Motor neuron (in vitro differentiated cells): Measurements from ENCODE around the gene KDM4C. TPM values are rescaled to one million over a fixed set of nuclear protein-coding genes. Genes with fewer than 3 reads are reported as not detected.

ENCODE experiments used
- ATAC-seq, 8 experiments: fragments of 200-7000 bp; cut with Tn5 transposase; replicated peaks in 6 of 8; 2 replicates each; pipeline ENCODE4 v1.8.0; 2021; ENCODE audit warnings: mild to moderate bottlenecking in 8 of 8, moderate library complexity in 8 of 8
- H3K27ac ChIP-seq, 2 donors: fragments of 250-450 bp; sonication (Bioruptor Pico); 2 replicates each; pipeline ENCODE4 v1.9.0; 2021; ENCODE audit warnings: antibody characterized with exemption in 2 of 2, mild to moderate bottlenecking in 2 of 2, moderate library complexity in 1 of 2
- H3K4me1 ChIP-seq, 2 donors: fragments of 250-450 bp; sonication (Bioruptor Pico); replicated peaks in 1 of 2; 2 replicates each; pipeline ENCODE4 v1.6.1; 2021; ENCODE audit warnings: antibody characterized with exemption in 2 of 2, mild to moderate bottlenecking in 2 of 2, moderate library complexity in 1 of 2
- H3K4me3 ChIP-seq, 5 donors: fragments of 250-450 bp; sonication (Bioruptor Pico); 2 replicates each; pipeline ENCODE4 v1.9.0; 2021; ENCODE audit warnings: antibody characterized with exemption in 5 of 5, mild to moderate bottlenecking in 5 of 5, moderate library complexity in 4 of 5
- WGBS, 10 experiments: fragments of 450-650 bp; shearing (Covaris generic); methylation state at CpG; one replicate each; pipeline ENCODE4 v1.0.0; 2022; 5-methylcytosine and 5-hydroxymethylcytosine counted together
- in situ Hi-C, 9 experiments: fragments of 400-800 bp; cut with MboI; loops; one replicate each; pipeline ENCODE4 v1.15.0; 2021; ENCODE audit warnings: low sequenced_read_pairs in 9 of 9, low pct_unique_long_range_greater_than_20kb in 2 of 9; ENCODE audit not compliant: unreplicated experiment in 9 of 9
- total RNA-seq, 8 experiments: library from RNA; unstranded; fragments of 300-600 nt; gene quantifications; 2 replicates each; pipeline versions ENCODE4 v1.2.3 to v1.2.4, GENCODE V29; 2022

KDM4C gene
- total RNA-seq, 8 experiments from 2014 or later: 11.4 to 61.4 (median 25.6) TPM

DNA sequence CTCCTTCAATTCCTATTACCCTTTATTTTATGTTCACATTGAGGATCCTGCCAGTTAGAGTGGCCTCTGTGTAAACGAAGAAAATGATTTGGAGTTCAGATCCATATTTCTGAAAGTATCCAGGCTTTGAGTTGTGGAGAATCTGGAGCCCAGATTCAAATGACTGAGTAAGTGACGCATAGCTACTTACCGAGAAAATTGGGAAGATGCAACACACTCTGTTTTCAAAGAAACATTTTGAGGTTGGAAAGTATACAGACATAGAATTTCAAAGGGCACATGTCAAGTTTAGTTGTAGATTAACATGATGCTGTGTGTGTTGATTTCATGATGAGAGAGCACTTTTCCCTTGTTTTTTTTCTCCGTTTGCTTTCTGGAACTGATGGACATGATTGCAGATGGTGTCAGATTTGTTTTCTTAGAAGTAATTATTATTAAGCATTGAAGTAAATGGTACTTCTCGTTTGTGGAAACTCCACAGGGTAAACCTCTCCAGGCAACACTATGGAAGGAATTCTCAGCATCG lies 148.1 kb downstream of the KDM4C start:
- in situ Hi-C loops: loop anchor here in 1 of 9 experiments (25.0 kb wide), 1 partner anchor 631 kb away; no protein-coding TSS in a partner anchor
- H3K27ac ChIP-seq: no peak overlapping the region
- 59 to 100% (median 87%) methylated on average over 1 to 6 of the region's 6 CpGs; no CpG with 5 or more reads in 1 of the 10 experiments for WGBS, 10 experiments
- no peak for ATAC-seq
- no peak overlapping the region for H3K4me3 ChIP-seq
- peaks cover 0 to 3% of the 10 kb centered on the region in 2 donors for H3K4me1 ChIP-seq

- peaks cover 0 to 3% of the 10 kb centered on the region in 2 donors for H3K4me1 ChIP-seq
- WGBS, 10 experiments: 47 to 100% (median 84%) methylated on average over 1 to 4 of the region's 4 CpGs
- peak in 3 of 8 experiments; percentile 46 to 67 (median 53) for ATAC-seq
- in situ Hi-C loops: loop anchor here in 1 of 9 experiments (25.0 kb wide), 1 partner anchor 629 kb away; no protein-coding TSS in a partner anchor
- H3K4me3 ChIP-seq: no peak overlapping the region
- no peak overlapping the region for H3K27ac ChIP-seq
These were observed 150.1 kb downstream of the KDM4C start for GRCh38 chr9:6907772-6908381.

DNA sequence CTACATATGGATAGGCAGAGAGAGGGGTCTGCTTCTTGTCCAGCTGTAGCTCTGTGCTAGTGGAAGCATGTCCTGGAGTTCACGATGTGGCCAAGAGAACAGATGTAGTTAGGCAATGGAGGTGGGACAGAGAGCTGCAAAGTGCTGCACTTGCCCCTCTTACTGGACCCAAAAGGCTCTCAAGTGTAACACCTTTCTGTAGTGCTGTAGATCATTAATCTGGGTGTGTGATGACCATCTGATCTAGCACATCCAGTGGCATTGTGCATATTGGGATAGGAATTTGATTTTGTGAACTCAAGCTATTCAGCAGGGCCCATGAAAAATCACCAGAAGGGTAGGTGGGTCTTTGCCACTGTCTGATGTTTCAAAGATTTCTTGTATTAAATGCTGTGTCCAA lies 151.4 kb downstream of the KDM4C start:
- in situ Hi-C loops: loop anchor here in 1 of 9 experiments (25.0 kb wide), 1 partner anchor 628 kb away; no protein-coding TSS in a partner anchor
- ATAC-seq: no peak
- 33 to 83% (median 67%) methylated on average over 1 of the region's 1 CpG; no CpG with 5 or more reads in 7 of the 10 experiments for WGBS, 10 experiments
- Histone ChIP-seq H3K4me1 (peaks cover 0 to 3% of the 10 kb centered on the region in 2 donors), H3K4me3 (no peak overlapping the region), H3K27ac (no peak overlapping the region)

DNA sequence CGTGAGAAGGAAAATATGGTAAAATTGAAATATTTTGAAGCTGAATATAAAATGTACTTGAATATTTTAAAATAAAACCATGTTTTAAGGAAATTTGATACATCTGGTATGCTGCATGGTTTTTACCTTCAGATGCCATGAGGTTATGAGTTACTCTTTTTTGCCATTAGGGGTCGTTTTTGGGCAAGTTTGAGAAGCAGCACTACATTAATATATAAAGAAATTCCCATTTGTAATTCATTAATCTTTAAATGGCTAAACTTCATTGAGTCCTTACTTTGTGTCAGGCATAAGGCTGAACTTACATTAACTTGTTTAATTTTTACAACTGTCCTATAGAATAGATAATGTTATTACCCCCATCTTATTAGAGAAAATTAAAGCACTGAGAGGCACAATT lies 152.3 kb downstream of the KDM4C start:
- peaks cover 0 to 3% of the 10 kb centered on the region in 2 donors for H3K4me1 ChIP-seq
- no peak overlapping the region for H3K4me3 ChIP-seq
- in situ Hi-C loops: loop anchor here in 1 of 9 experiments (25.0 kb wide), 1 partner anchor 627 kb away; no protein-coding TSS in a partner anchor
- ATAC-seq: peak in 3 of 8 experiments; percentile 38 to 53 (median 39)
- 0 to 92% (median 28%) methylated on average over 1 to 2 of the region's 2 CpGs; no CpG with 5 or more reads in 2 of the 10 experiments for WGBS, 10 experiments
- no peak overlapping the region for H3K27ac ChIP-seq

DNA sequence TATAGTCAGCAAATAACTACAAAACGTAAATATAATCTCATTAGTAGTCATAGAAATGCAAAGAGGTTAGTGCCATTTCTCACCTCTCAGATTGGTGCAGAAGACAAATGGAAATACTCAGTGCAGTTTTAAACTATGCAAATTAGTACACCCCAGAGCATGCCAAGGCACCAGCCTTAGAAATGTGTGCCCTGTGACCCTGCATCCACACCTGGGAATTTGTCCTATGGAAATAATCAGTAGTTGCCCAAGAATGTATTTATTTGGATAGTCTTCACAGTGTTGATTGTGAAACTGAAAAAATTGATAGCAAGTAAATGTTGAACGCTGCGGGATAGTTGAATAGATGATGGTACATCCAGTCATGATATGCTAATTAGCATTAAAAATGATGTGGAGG lies 152.7 kb downstream of the KDM4C start:
- Histone ChIP-seq H3K4me1 (peaks cover 0 to 3% of the 10 kb centered on the region in 2 donors), H3K27ac (no peak overlapping the region), H3K4me3 (no peak overlapping the region)
- in situ Hi-C loops: loop anchor here in 1 of 9 experiments (25.0 kb wide), 1 partner anchor 627 kb away; no protein-coding TSS in a partner anchor
- no peak for ATAC-seq
- 67 to 100% (median 90%) methylated on average over 1 to 3 of the region's 3 CpGs; no CpG with 5 or more reads in 1 of the 10 experiments for WGBS, 10 experiments

DNA sequence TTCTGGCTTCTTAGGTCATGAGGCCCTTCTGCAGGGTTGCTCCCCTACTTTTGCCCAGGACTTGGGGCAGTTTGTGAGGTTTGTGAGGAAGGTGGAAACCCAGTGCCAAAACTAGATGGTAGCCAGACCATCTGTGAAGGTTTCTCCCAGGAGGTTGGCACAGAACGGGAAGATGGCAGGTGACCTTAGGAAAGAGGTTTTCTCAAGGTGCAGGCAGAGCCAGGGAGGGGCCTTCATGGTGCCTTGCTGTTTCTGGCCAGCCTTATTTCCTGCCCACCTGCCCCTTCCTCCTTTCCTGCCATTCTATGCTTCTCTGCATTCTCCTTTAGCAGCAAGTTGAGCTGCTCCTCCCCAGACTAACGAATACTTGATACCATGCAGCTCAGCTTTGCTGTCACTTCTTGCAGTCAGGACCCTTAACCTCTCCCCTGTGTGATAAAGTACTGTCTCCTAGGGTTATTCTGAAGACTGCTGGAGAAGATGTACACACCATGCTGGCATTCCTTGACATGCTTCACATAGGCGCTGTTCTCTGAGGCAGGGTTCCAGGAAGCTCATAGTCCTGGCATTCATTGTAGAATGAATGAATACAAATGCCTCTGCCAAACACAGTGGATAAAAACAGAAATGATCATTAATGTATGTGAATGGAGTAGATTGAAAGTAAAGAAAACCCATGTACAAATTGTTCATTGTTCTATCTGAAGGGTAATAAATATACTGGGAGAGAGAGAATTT lies 154.3 kb downstream of the KDM4C start:
- ATAC-seq: peak in 3 of 8 experiments; percentile 32 to 91 (median 44)

DNA sequence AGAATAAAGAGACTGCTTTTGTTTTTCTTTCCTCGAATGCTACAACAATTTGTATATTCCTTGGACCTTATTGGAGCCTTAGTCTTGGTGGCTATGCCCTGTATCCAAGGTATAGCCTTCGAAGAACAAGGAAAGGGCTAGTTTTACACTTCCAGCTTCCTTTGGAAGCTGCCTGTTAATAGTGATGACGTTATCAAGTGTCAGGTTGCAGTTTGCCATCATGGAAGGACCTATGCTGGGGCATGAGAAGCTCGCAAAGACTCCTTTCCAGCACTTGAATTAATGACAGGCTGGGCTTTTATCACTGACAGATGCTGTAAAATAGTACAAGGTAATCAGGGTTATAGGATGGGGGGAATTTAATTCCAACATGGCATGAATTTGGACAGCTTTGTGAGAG lies 157.9 kb downstream of the KDM4C start:
- peak in 1 of 8 experiments; percentile 40 for ATAC-seq
- H3K27ac ChIP-seq: no peak overlapping the region
- no peaks in the 10 kb centered on the region for H3K4me1 ChIP-seq
- WGBS, 10 experiments: 33 to 100% (median 72%) methylated on average over 1 to 4 of the region's 4 CpGs; no CpG with 5 or more reads in 1 of the 10 experiments
- in situ Hi-C loops: loop anchor here in 1 of 9 experiments (25.0 kb wide), 1 partner anchor 622 kb away; no protein-coding TSS in a partner anchor
- no peak overlapping the region for H3K4me3 ChIP-seq

More for the DNA sequence above, 154.3 kb downstream of the KDM4C start:
- Histone ChIP-seq H3K4me1 (peaks cover 0 to 3% of the 10 kb centered on the region in 2 donors), H3K27ac (no peak overlapping the region), H3K4me3 (no peak overlapping the region)
- WGBS, 10 experiments: 50 to 93% (median 77%) methylated on average over 1 to 3 of the region's 3 CpGs; no CpG with 5 or more reads in 4 of the 10 experiments
- in situ Hi-C loops: loop anchor here in 1 of 9 experiments (25.0 kb wide), 1 partner anchor 625 kb away; no protein-coding TSS in a partner anchor

- in situ Hi-C loops: loop anchor here in 1 of 9 experiments (25.0 kb wide), 1 partner anchor 620 kb away; no protein-coding TSS in a partner anchor
- ATAC-seq: no peak
- H3K4me3 ChIP-seq: no peak overlapping the region
- H3K4me1 ChIP-seq: no peaks in the 10 kb centered on the region
- no peak overlapping the region for H3K27ac ChIP-seq
These were observed 159.4 kb downstream of the KDM4C start for GRCh38 chr9:6917162-6917561.

DNA sequence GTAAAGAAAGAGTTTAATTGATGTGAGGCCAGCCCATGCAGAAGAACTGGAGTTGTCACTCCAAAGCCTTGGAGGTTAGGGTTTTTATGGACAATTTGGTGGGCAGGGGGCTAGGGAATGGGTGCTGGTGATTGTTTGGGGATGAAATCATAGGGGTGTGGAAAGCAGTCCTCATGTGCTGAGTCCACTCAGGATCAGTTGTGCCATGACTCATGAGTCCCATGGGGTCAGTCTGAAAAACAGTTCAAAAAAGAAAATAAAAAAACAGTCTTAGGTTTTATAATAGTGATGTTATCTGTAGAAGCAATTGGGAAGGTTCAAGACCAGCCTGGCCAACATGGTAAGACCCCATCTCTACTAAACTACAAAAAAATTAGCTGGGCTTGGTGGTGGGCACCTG lies 162.3 kb downstream of the KDM4C start:
- no peak for ATAC-seq
- no peak overlapping the region for H3K27ac ChIP-seq
- H3K4me3 ChIP-seq: no peak overlapping the region
- peaks cover 0 to 3% of the 10 kb centered on the region in 2 donors for H3K4me1 ChIP-seq
- in situ Hi-C loops: loop anchor here in 1 of 9 experiments (25.0 kb wide), 1 partner anchor 617 kb away; no protein-coding TSS in a partner anchor

- in situ Hi-C loops: loop anchor here in 1 of 9 experiments (25.0 kb wide), 1 partner anchor 616 kb away; no protein-coding TSS in a partner anchor
- 77 to 100% (median 95%) methylated on average over 1 to 5 of the region's 5 CpGs; no CpG with 5 or more reads in 2 of the 10 experiments for WGBS, 10 experiments
- Histone ChIP-seq H3K4me3 (no peak overlapping the region), H3K4me1 (peaks cover 0 to 3% of the 10 kb centered on the region in 2 donors), H3K27ac (no peak overlapping the region)
- ATAC-seq: no peak
These were observed 163.5 kb downstream of the KDM4C start for GRCh38 chr9:6921315-6921714.

DNA sequence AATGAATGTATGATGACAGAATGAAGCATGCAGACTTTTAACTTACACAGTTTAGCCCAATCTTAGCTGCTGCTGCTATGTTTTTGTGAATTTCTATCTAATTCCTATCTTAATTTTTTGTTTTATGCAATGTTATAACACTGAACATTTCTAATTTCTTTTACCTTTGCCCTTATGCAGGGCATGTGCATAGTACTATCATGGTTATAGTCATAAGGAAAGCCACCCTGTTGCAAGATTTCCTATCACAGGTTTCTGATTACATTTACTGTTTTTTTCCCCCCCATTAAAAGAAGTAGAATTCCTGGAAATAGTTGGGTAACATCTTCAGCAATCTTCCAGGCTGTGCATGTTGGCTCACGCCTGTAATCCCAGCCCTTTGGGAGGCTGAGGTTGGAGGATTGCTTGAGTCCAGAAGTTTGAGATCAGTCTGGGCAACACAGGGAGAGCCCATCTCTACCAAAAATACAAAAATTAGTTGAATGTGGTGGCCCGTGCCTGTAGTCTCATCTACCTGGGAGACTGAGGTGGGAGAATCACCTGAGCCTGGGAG lies 164.4 kb downstream of the KDM4C start:
- no peak overlapping the region for H3K27ac ChIP-seq
- in situ Hi-C loops: loop anchor here in 1 of 9 experiments (25.0 kb wide), 1 partner anchor 615 kb away; no protein-coding TSS in a partner anchor
- H3K4me3 ChIP-seq: no peak overlapping the region
- no peak for ATAC-seq
- peaks cover 0 to 3% of the 10 kb centered on the region in 2 donors for H3K4me1 ChIP-seq
- WGBS, 10 experiments: 95 to 100% (median 100%) methylated on average over 1 to 2 of the region's 2 CpGs; no CpG with 5 or more reads in 5 of the 10 experiments

GRCh38 chr9:6922680-6923079 lies 164.9 kb downstream of the KDM4C start:
- WGBS, 10 experiments: 80 to 100% (median 94%) methylated on average over 1 to 2 of the region's 2 CpGs; no CpG with 5 or more reads in 4 of the 10 experiments
- Histone ChIP-seq H3K27ac (no peak overlapping the region), H3K4me1 (peaks cover 0 to 3% of the 10 kb centered on the region in 2 donors), H3K4me3 (no peak overlapping the region)
- ATAC-seq: no peak
- in situ Hi-C loops: loop anchor here in 1 of 9 experiments (25.0 kb wide), 1 partner anchor 615 kb away; no protein-coding TSS in a partner anchor
